HG02970 (cell line): ENCODE data around the gene APMAP.
"Not testable (repeated sequence)": the region's sequence is repeated elsewhere in the genome, so short reads cannot be mapped to it uniquely, and the experiment has no call there.

ENCODE experiments used
- ATAC-seq: cut with Tn5 transposase; IDR thresholded peaks from one replicate; pipeline ENCODE4 v1.9.1; 2021; ENCODE audit warnings: mild to moderate bottlenecking, moderate library complexity, moderate number of reproducible peaks; ENCODE audit not compliant: unreplicated experiment, low FRiP score

APMAP gene

GRCh38 chr20:25008388-25009217, 16.1 kb upstream of the APMAP start:
- no peak for ATAC-seq

DNA sequence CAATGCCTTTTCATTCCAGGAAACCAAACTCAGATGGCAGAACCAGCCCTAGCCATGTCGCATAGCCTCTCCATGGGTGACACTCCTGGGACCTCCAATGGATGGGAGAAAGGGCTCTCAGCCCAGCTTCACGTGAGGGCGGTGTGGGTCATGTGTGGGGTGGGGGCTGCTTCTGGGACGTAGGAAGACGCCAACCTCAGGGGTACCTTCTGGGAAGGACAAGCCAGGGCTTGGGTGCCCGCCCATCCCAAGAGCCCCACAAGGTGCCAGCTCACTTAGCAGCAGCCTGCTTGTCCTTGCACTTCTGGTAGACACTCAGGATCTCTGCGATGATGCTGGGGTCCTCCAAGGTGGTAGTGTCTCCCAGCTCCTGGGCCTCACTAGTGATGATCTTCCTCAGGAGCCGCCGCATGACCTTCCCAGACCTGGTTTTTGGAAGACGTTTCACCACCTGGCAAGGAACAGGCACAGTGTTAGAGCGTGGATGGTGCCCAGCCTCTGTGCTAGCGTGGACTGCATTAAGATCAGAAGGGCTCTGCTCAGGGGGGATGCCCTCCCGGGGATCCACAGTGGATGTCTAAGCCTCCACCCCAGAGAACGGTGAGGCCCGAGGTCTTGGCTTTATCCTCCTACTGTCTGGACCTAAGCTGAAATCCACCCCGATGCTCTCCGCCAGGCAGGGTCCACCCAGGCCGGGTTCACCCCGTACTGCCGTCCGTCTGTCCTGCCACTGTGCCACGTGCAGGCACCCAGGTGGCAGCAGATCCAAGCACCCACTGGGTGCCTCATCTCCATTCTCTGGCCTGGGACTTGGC, 15.1 kb upstream of the APMAP start:
- no peak for ATAC-seq

GRCh38 chr20:25006431-25007167, 14.0 kb upstream of the APMAP start:
- no peak for ATAC-seq

GRCh38 chr20:25005661-25006060, 13.1 kb upstream of the APMAP start:
- ATAC-seq, result no peak

DNA sequence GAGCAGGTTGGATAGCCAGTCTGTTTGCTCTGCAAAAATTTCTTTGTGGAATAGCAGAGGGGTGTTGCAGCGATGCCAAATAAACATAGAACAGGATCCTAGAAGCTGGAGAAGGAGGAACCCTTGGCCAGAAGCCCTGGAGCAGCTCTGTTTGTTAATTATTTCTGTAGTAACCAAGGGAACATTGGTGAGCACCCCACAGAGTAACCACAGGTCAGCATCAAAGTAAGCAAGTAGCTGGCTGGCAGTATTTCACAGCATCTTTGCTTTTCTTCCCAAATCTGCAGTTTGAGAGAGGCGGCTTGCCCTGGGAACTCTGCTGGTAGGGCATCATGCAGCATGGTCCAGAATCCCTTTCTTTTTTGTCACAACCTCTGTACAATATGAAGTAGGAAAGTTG, 12.7 kb upstream of the APMAP start:
- no peak for ATAC-seq

- ATAC-seq, result no peak
Observed at GRCh38 chr20:25003002-25003401, 10.5 kb upstream of the APMAP start.

GRCh38 chr20:25001323-25001722, 8.8 kb upstream of the APMAP start:
- ATAC-seq, result not testable (repeated sequence)

- ATAC-seq, result no peak
Observed at GRCh38 chr20:25000268-25000801, 7.8 kb upstream of the APMAP start.

GRCh38 chr20:24999568-24999967, 7.0 kb upstream of the APMAP start:
- no peak for ATAC-seq

DNA sequence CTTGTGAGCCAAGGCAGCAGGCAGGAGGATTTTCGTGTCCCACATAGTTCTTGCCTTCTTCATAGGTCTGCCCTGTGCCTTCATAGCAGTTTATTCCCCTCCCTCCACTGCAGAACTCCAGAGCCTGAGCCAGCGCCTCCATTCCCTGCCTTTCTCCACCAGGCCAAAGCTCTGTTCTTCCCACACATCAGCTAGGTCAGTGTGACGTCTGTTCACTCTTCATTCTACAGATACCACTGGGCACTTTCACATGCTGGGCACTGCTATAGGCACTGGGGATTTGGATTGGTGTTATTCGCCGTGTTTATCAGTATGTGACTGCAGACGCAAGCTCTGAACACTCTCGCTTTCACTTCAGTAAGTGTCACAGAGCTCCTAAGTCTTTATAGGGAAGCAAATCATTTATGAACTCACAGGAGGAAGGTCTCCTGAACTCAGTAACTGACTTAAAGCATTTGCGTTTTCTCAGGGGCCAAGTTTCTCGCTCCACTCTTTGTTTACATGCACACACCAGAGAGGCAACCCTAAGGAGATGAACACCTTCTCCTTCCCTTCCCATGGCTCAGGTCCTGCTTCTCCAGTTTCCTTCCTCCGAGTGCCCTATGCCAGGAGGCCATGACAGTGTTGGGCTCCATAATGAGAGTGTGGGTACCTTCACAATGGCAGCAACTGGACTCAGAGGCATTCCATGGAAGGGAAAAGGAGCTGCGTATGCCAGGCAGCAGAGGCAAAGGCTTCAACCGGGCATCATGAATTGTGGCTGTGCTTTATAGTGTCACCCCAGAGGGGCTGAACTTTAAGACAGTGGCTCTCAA, 6.3 kb upstream of the APMAP start:
- no peak for ATAC-seq

- ATAC-seq, result no peak
Observed at GRCh38 chr20:24998121-24998520, 5.6 kb upstream of the APMAP start.

DNA sequence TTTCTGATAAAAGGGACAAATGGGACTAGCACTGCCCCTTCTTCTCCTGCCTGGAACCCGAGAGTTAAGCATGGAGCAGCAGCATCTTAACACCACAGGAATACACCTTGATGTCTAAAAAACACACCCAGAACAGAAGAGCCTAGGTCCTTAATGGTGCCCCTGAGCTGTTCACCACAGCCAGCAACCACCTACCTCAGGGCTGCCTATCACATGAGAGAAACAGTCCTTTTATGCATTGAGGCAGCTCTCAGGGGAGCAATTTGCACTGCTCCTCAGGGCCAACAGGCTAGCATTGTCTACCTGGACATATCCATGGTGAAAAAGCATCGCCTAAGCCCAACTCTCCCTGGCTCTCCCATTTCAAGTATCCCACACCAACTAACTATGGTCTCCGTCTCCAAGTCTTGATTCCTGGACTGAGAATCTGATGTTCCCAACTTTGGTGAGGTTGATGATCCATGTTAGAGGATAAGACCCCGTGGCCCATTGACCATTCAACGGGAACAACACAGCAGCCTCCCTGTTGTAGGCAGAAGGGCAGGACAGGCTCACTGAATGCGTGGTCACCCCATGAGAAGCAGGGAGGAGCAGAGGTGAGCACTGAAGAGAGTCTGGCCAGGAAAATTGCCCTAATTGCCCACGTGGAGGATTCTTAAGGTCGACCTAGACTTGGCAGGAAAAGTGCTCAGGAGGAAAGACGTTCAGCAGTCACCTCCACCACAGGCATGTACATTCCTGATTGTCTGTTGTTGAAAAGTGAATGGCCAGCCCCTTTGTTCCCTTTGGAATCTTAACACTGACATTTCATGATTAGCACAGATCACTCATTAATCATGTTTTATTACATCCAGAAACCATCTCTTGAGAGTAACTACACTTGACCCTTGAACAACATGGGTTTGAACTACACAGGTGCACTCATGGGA, 4.2 kb upstream of the APMAP start:
- ATAC-seq, result no peak

- ATAC-seq, result no peak
Observed at GRCh38 chr20:24995741-24996448, 3.3 kb upstream of the APMAP start.

DNA sequence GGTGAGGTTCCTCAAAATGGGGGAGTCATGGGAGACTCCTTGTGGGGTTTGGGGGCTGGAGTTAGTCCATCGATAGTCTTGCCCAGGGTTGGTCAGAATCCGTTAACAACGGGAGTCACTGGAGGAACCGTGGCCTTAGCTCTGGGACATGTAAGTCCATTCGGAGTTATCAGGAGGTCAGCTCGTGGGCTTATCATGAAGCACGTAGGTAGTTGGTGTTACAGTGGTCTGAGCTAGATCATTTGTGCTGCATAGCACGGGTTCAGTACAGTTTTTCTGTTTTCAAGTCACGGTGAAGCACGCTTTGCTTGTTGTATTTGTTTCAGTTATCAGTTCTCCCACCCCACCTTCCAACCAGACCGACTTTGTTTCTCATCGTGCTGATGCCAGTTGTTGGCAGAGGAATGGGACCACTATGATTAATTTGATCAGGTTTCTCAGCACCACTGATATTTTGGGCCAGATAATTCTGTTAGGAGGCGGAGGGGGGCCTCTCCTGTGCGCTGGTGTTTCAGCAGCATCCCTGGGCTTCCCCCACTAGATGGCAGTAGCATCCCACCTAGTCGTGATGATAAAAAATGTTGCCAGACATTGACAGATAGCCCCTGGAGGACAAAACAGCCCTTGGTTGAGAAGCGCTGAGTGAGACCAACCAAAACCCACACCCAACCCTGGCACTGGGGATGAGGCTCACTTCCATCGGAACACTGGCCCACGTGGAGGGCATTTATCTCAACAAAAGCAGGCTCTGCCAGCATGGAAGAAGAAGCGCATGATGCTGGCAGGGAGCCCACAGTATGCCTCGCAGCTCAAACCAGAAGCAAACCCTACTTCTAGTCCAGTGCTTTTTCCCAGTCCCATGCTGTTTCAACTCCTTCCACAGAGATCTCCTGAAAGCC, 2.2 kb upstream of the APMAP start:
- no peak for ATAC-seq

DNA sequence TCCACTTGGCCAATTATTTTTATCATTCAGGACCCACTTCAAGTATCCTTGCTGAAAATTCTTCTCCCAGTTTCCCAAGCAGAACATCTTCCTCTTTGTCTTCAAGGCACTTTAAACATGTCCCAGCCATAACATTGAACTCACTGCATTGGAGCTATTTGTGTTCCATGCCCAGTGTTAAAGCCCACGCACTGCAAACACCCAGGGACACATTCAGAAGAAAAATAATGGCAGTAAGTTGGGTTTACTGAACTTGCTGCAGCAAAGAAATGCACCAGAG, 1.6 kb upstream of the APMAP start:
- ATAC-seq, result no peak

DNA sequence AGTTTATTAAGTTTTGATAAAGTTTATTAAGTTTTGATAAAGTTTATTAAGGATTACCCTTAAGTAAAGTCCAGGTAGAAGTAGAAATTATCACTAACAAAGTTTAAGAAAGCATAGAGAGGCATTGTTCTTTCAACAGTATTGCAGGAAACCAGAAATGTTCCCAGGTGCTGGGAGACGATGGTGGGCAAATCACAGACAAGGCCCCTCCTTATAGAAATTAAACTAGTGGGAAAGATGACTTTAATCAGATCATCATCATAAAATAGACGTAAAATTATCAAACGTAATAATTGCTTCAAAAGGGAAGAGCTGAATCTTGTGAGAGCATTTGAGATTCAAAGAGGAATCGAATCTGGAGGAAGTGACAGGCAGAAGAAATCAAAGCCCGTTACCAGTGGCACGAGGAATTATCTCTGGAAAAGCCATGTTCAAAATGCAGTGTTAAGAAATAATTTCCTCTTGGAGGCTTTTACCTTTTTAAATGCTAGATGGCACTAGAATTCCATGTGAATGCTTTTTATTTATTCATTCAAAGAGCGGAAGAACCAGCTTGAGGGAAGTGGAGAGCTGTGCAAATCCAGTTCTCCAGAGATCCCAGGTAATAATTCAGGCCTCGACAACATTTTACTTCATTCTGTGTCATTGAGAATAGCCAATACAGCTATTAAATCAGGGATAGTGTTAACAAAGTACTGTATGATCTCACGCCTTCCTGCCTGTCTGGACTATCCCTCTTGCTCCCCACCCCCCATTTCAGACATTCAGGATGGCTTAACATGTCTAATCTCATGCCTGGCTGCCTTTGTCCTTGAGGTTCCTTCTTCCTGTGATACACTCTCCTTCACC, 1.0 kb upstream of the APMAP start:
- no peak for ATAC-seq
